ENCODE results near the gene MCC.

- TF ChIP-seq POLR2A (IDR thresholded peaks at IDR 0.05; ENCODE audit: low read length) (no peak), CTCF (IDR thresholded peaks at IDR 0.05) (no peak), MAX (IDR thresholded peaks at IDR 0.05) (no peak), RAD21 (conservative IDR thresholded peaks at IDR 0.05 in 1 of 2, IDR thresholded peaks at IDR 0.05 in 1 of 2) (no peak), JUN (IDR thresholded peaks at IDR 0.05) (no peak), ZNF302 (CRISPR knock-in tag; IDR thresholded peaks at IDR 0.05) (no peak), POLR2AphosphoS2 (conservative IDR thresholded peaks at IDR 0.05; ENCODE audit: low read length) (no peak), RCOR1 (IDR thresholded peaks at IDR 0.05; ENCODE audit: low read depth, low read length) (no peak), HMGXB4 (CRISPR knock-in tag; IDR thresholded peaks at IDR 0.05; ENCODE audit: borderline replicate concordance) (no peak)
Observed at GRCh38 chr5:112977440-112977861, 510.8 kb downstream of the MCC start.

Data from A549 (cell line).